HEK293 (cell line): Measurements from ENCODE around the gene GCAT.

Experiments
- CTCF ChIA-PET: fragments of 350-600 bp; formaldehyde crosslinking; extraction: SDS; loops from one replicate; lab custom pipeline; 2021; ENCODE audit warnings: antibody characterized with exemption; lab: Yijun Ruan, JAX
- POLR2A ChIA-PET: fragments of 300-600 bp; formaldehyde crosslinking; extraction: SDS; loops from one replicate; lab custom pipeline; 2020; ENCODE audit warnings: antibody characterized with exemption, inconsistent platforms; lab: Yijun Ruan, JAX
- H3K27ac ChIP-seq: fragments of 200-500 bp; sonication (Bioruptor generic); 2 replicates; pipeline ENCODE4 v1.5.1; 2014; ENCODE audit warnings: low read depth, low read length, control low read depth, inconsistent platforms; ENCODE audit errors: extremely low read depth
- H3K36me3 ChIP-seq, 2 experiments: fragments of 200-500 bp in 1 of 2; sonication (Bioruptor generic) in 1 of 2; 1 replicate in 1 of 2; 2 replicates in 1 of 2; pipeline ENCODE4 v1.5.1; 2014 to 2017; ENCODE audit warnings: inconsistent platforms in 2 of 2, low read length in 2 of 2; ENCODE audit not compliant: control insufficient read depth in 2 of 2, insufficient read depth in 1 of 2
- H3K4me1 ChIP-seq: fragments of 200-500 bp; sonication (Bioruptor generic); 2 replicates; pipeline ENCODE4 v1.5.1; 2014; ENCODE audit warnings: mild to moderate bottlenecking, low read length, inconsistent platforms; ENCODE audit not compliant: control insufficient read depth, insufficient read depth
- H3K4me3 ChIP-seq: 2 replicates; pipeline ENCODE4 v1.5.1; 2011; ENCODE audit warnings: low read depth, mild to moderate bottlenecking, control low read depth, low read length, moderate library complexity
- H3K9me3 ChIP-seq: fragments of 200-500 bp; sonication (Bioruptor generic); 2 replicates; pipeline ENCODE4 v1.5.1; 2014; ENCODE audit warnings: low read depth, low read length, inconsistent platforms; ENCODE audit not compliant: control insufficient read depth, insufficient read depth
- CTCF ChIP-seq: fragments of 450-650 bp; formaldehyde crosslinking; IDR thresholded peaks from 2 replicates; pipeline ENCODE4 v1.5.1; 2016; ENCODE audit warnings: missing biosample characterization, missing genetic modification characterization
- KLF1 ChIP-seq: fragments of 450-650 bp; formaldehyde crosslinking; IDR thresholded peaks from 2 replicates; pipeline ENCODE4 v1.5.1; 2016; ENCODE audit warnings: missing biosample characterization, missing genetic modification characterization
- ZBTB17 ChIP-seq: fragments of 450-650 bp; formaldehyde crosslinking; IDR thresholded peaks from 2 replicates; pipeline ENCODE4 v1.5.1; 2016; ENCODE audit warnings: missing biosample characterization, missing genetic modification characterization
- ZBTB48 ChIP-seq: fragments of 450-650 bp; formaldehyde crosslinking; IDR thresholded peaks from 2 replicates; pipeline ENCODE4 v1.5.1; 2016; ENCODE audit warnings: missing biosample characterization, missing genetic modification characterization
- ZFP3 ChIP-seq: fragments of 450-650 bp; formaldehyde crosslinking; IDR thresholded peaks from 2 replicates; pipeline ENCODE4 v1.5.1; 2016; ENCODE audit warnings: low read depth, missing biosample characterization, missing genetic modification characterization
- ZNF169 ChIP-seq: fragments of 450-650 bp; formaldehyde crosslinking; IDR thresholded peaks from 2 replicates; pipeline ENCODE4 v1.5.1; 2016; ENCODE audit warnings: missing biosample characterization, missing genetic modification characterization
- ZNF292 ChIP-seq: fragments of 450-650 bp; formaldehyde crosslinking; IDR thresholded peaks from 2 replicates; pipeline ENCODE4 v1.5.1; 2016; ENCODE audit warnings: low read depth, missing biosample characterization, missing genetic modification characterization, borderline replicate concordance
- ZNF324 ChIP-seq: fragments of 450-650 bp; formaldehyde crosslinking; IDR thresholded peaks from 2 replicates; pipeline ENCODE4 v1.5.1; 2016; ENCODE audit warnings: missing biosample characterization, missing genetic modification characterization
- ZNF398 ChIP-seq: fragments of 450-650 bp; formaldehyde crosslinking; IDR thresholded peaks from 2 replicates; pipeline ENCODE4 v1.5.1; 2017; ENCODE audit warnings: missing biosample characterization, missing genetic modification characterization
- ZNF449 ChIP-seq: fragments of 450-650 bp; formaldehyde crosslinking; IDR thresholded peaks from 2 replicates; pipeline ENCODE4 v1.5.1; 2017; ENCODE audit warnings: missing biosample characterization, mild to moderate bottlenecking, missing genetic modification characterization, moderate library complexity
- ZNF473 ChIP-seq: fragments of 450-650 bp; formaldehyde crosslinking; IDR thresholded peaks from 2 replicates; pipeline ENCODE4 v1.5.1; 2017; ENCODE audit warnings: missing biosample characterization, missing genetic modification characterization
- ZNF510 ChIP-seq: fragments of 450-650 bp; formaldehyde crosslinking; IDR thresholded peaks from 2 replicates; pipeline ENCODE4 v1.5.1; 2018; ENCODE audit warnings: mild to moderate bottlenecking, missing genetic modification characterization, missing biosample characterization; ENCODE audit not compliant: insufficient replicate concordance
- ZNF518A ChIP-seq: fragments of 450-650 bp; formaldehyde crosslinking; conservative IDR thresholded peaks from 2 replicates; pipeline ENCODE4 v1.5.1; 2016; ENCODE audit warnings: low read depth, missing biosample characterization, missing genetic modification characterization
- ZNF530 ChIP-seq: fragments of 450-650 bp; formaldehyde crosslinking; IDR thresholded peaks from 2 replicates; pipeline ENCODE4 v1.5.1; 2016; ENCODE audit warnings: low read depth, missing biosample characterization, missing genetic modification characterization
- ZNF549 ChIP-seq: fragments of 450-650 bp; IDR thresholded peaks from 2 replicates; pipeline ENCODE4 v1.5.1; 2018; ENCODE audit warnings: missing biosample characterization, missing genetic modification characterization, mild to moderate bottlenecking, inconsistent platforms, moderate library complexity
- ZNF658 ChIP-seq: fragments of 450-650 bp; formaldehyde crosslinking; IDR thresholded peaks from 2 replicates; pipeline ENCODE4; 2016; ENCODE audit warnings: missing biosample characterization, missing genetic modification characterization
- ZNF707 ChIP-seq: fragments of 450-650 bp; formaldehyde crosslinking; IDR thresholded peaks from 2 replicates; pipeline ENCODE4 v1.5.1; 2016; ENCODE audit warnings: missing biosample characterization, missing genetic modification characterization
- ZNF747 ChIP-seq: fragments of 450-650 bp; formaldehyde crosslinking; IDR thresholded peaks from 2 replicates; pipeline ENCODE4 v1.5.1; 2016; ENCODE audit warnings: missing biosample characterization, missing genetic modification characterization
- ZNF791 ChIP-seq: fragments of 450-650 bp; formaldehyde crosslinking; IDR thresholded peaks from 2 replicates; pipeline ENCODE4 v1.5.1; 2016; ENCODE audit warnings: missing biosample characterization, missing genetic modification characterization

Gene GCAT

GRCh38 chr22:37792494-37792893, 15.2 kb upstream of the GCAT start:
- Histone ChIP-seq H3K27ac (no peak overlapping the region), H3K4me1 (no peaks in the 10 kb centered on the region), H3K4me3 (no peak overlapping the region)
- TF ChIP-seq ZBTB17 (tag by site-specific recombination) (no peak), ZNF292 (tag by site-specific recombination) (no peak), ZBTB48 (no peak), CTCF (tag by site-specific recombination) (no peak), KLF1 (tag by site-specific recombination) (no peak), ZNF530 (tag by site-specific recombination) (no peak), ZNF473 (no peak), ZNF510 (tag by site-specific recombination) (no peak), ZNF747 (tag by site-specific recombination) (no peak), ZNF791 (tag by site-specific recombination) (no peak), ZNF518A (tag by site-specific recombination) (no peak), ZNF549 (tag by site-specific recombination) (no peak), ZNF707 (tag by site-specific recombination) (no peak), ZNF449 (no peak), ZNF169 (tag by site-specific recombination) (no peak), ZNF398 (tag by site-specific recombination) (no peak), ZNF658 (no peak), ZFP3 (tag by site-specific recombination) (no peak), ZNF324 (tag by site-specific recombination) (no peak)
- TF ChIP-seq, all 188 proteins: peak for 0
- H3K9me3 ChIP-seq, result no peaks in the 10 kb centered on the region
- CTCF ChIA-PET, result interaction anchor here (0.6 to 1.8 kb wide), 10 partner anchors 10 to 185 kb away, joined by 3 to 9 read pairs (median 4); partner anchors contain the start of genes LGALS1 and PDXP
- H3K36me3 ChIP-seq, result no peaks in the 10 kb centered on the region
- POLR2A ChIA-PET, result interaction anchor here (1.0 kb wide), 1 partner anchor 13 kb away, joined by 4 read pairs; a partner anchor contains a TSS
